Endothelial cell of umbilical vein (primary cell): Measurements from ENCODE around the gene CEBPG. TPM values are rescaled to one million over a fixed set of nuclear protein-coding genes. Genes with fewer than 3 reads are reported as not detected.

ENCODE experiments used
- BruUV-seq: library from RNA; stranded (reverse); fragments of 400-500 nt; replicated peaks from 2 replicates; lab custom pipeline; 2021; lab: Mats Ljungman, UMichigan
- CTCF ChIA-PET: fragments of 300-600, 350-600 bp; sonication (Branson Sonifier 250); formaldehyde crosslinking; loops from one replicate; lab custom pipeline; 2021; ENCODE audit warnings: antibody characterized with exemption, inconsistent platforms; lab: Charles Lee
- POLR2A ChIA-PET: fragments of 300-600, 350-600 bp; sonication (Branson Sonifier 250); formaldehyde crosslinking; loops from one replicate; lab custom pipeline; 2021; ENCODE audit warnings: antibody characterized with exemption, inconsistent platforms; lab: Charles Lee
- DNase-seq: peaks from one replicate; pipeline ENCODE4 v3.0.0-alpha.2; 2011; ENCODE audit warnings: low read depth, low spot score
- FAIRE-seq: peaks from 2 replicates; lab custom pipeline; 2011; peaks lifted over from hg19 to GRCh38; lab: Jason Lieb, UNC
- H2AFZ ChIP-seq: 2 replicates; pipeline ENCODE4 v1.6.0; 2012; ENCODE audit warnings: low read depth, low read length, control low read depth, inconsistent platforms
- H3K27ac ChIP-seq: 2 replicates; pipeline ENCODE4 v1.5.1; 2011; ENCODE audit warnings: low read depth, mild to moderate bottlenecking, control low read depth, low read length, moderate library complexity; ENCODE audit not compliant: insufficient read depth
- H3K27me3 ChIP-seq, 2 experiments: 2 replicates each; pipeline versions ENCODE4 v1.6.0 to v1.6.1; 2011; ENCODE audit warnings: low read length in 2 of 2, mixed read lengths in 1 of 2; ENCODE audit not compliant: control insufficient read depth in 2 of 2, insufficient read depth in 2 of 2
- H3K36me3 ChIP-seq, 2 experiments: 2 replicates in 1 of 2; 3 replicates in 1 of 2; pipeline ENCODE4 v1.5.1; 2011; ENCODE audit warnings: low read length in 2 of 2, mild to moderate bottlenecking in 1 of 2, moderate library complexity in 1 of 2; ENCODE audit not compliant: control insufficient read depth in 2 of 2, insufficient read depth in 2 of 2; ENCODE audit errors: extremely low read depth in 1 of 2
- H3K4me1 ChIP-seq: 3 replicates; pipeline ENCODE4 v1.5.1; 2011; ENCODE audit warnings: mild to moderate bottlenecking, low read length; ENCODE audit not compliant: control insufficient read depth, insufficient read depth; ENCODE audit errors: extremely low read depth
- H3K4me2 ChIP-seq: 2 replicates; pipeline ENCODE4 v1.6.1; 2011; ENCODE audit warnings: low read length, control low read depth, mixed read lengths; ENCODE audit not compliant: insufficient read depth
- H3K4me3 ChIP-seq, 3 experiments: fragments of 200-600 bp in 1 of 3; sonication (generic), shearing (Covaris generic) in 1 of 3; replicated peaks in 1 of 3; 2 replicates each; pipeline ENCODE4 v1.5.1; 2011 to 2016; ENCODE audit warnings: control low read depth in 3 of 3, low read length in 3 of 3, mild to moderate bottlenecking in 2 of 3, inconsistent platforms in 1 of 3, low read depth in 1 of 3, moderate library complexity in 1 of 3; ENCODE audit not compliant: insufficient read depth in 1 of 3
- H3K79me2 ChIP-seq: 2 replicates; pipeline ENCODE4 v1.6.0; 2012; ENCODE audit warnings: low read length, inconsistent platforms; ENCODE audit not compliant: control insufficient read depth, insufficient read depth
- H3K9ac ChIP-seq: replicated peaks from 2 replicates; pipeline ENCODE3; 2011; ENCODE audit warnings: low read length, control low read depth; ENCODE audit not compliant: insufficient read depth; ENCODE audit errors: extremely low read depth
- H3K9me1 ChIP-seq: replicated peaks from 3 replicates; pipeline ENCODE4 v1.6.0; 2011; ENCODE audit warnings: mild to moderate bottlenecking, low read length; ENCODE audit not compliant: control insufficient read depth, insufficient read depth; ENCODE audit errors: extremely low read depth
- H3K9me3 ChIP-seq: replicated peaks from 2 replicates; pipeline ENCODE4 v1.5.1; 2012; ENCODE audit warnings: low read length, inconsistent platforms; ENCODE audit not compliant: control insufficient read depth, insufficient read depth
- H4K20me1 ChIP-seq: replicated peaks from 2 replicates; pipeline ENCODE3; 2011; ENCODE audit warnings: mild to moderate bottlenecking, low read length; ENCODE audit not compliant: control insufficient read depth, insufficient read depth; ENCODE audit errors: extremely low read depth
- CTCF ChIP-seq, 2 donors: IDR thresholded peaks; 1 replicate in 1 of 2; 2 replicates in 1 of 2; pipeline ENCODE4 v1.5.1; 2011; ENCODE audit warnings: low read length in 2 of 2, mild to moderate bottlenecking in 2 of 2, moderate library complexity in 2 of 2, control low read depth in 1 of 2, inconsistent platforms in 1 of 2, low read depth in 1 of 2; ENCODE audit not compliant: insufficient read depth in 1 of 2; ENCODE audit errors: extremely low read depth in 1 of 2
- EZH2 ChIP-seq: IDR thresholded peaks from 2 replicates; pipeline ENCODE4 v1.6.1; 2012; ENCODE audit warnings: borderline replicate concordance, low read depth, mild to moderate bottlenecking, moderate library complexity, low read length, inconsistent platforms; ENCODE audit not compliant: severe bottlenecking
- FOS ChIP-seq: IDR thresholded peaks from 2 replicates; pipeline ENCODE4 v1.6.1; 2011; ENCODE audit warnings: mild to moderate bottlenecking, low read length, moderate library complexity, borderline replicate concordance; ENCODE audit not compliant: insufficient read depth
- GATA2 ChIP-seq: IDR thresholded peaks from 2 replicates; pipeline ENCODE4 v1.7.0; 2011; ENCODE audit warnings: low read depth, mild to moderate bottlenecking, moderate library complexity, mixed read lengths, low read length; ENCODE audit not compliant: insufficient read length, insufficient read depth
- JUN ChIP-seq: IDR thresholded peaks from 2 replicates; pipeline ENCODE4 v1.6.1; 2011; ENCODE audit warnings: borderline replicate concordance, low read depth; ENCODE audit not compliant: insufficient read length, insufficient read depth
- MAX ChIP-seq: IDR thresholded peaks from 2 replicates; pipeline ENCODE4 v1.6.1; 2011; ENCODE audit not compliant: insufficient read depth, insufficient read length
- MYC ChIP-seq: IDR thresholded peaks from one replicate; pipeline ENCODE4 v1.6.1; 2011; ENCODE audit warnings: mild to moderate bottlenecking, low read depth, low read length
- POLR2A ChIP-seq: IDR thresholded peaks from 2 replicates; pipeline ENCODE4 v1.6.1; 2012; ENCODE audit warnings: low read depth, mild to moderate bottlenecking, control low read depth, low read length
- POLR2AphosphoS5 ChIP-seq: IDR thresholded peaks from 2 replicates; pipeline ENCODE4 v1.6.1; 2012; ENCODE audit warnings: low read depth, mild to moderate bottlenecking, control low read depth, low read length, moderate library complexity; ENCODE audit not compliant: insufficient read depth
- dilution Hi-C: fragments of 300-500 bp; cut with MboI; formaldehyde crosslinking; loops from one replicate; pipeline ENCODE4 v1.15.0; 2019; ENCODE audit warnings: low sequenced_read_pairs; ENCODE audit not compliant: extremely low pct_ligation_motif_present
- intact Hi-C: fragments of 100-400 bp; cut with micrococcal nuclease; formaldehyde crosslinking; loops from one replicate; pipeline ENCODE4 v1.10.0; 2022
- polyA plus RNA-seq, 4 experiments: library from polyadenylated mRNA; depleted of rRNA in 3 of 4; stranded (reverse) in 3 of 4; unstranded in 1 of 4; fragments of >200 nt; gene quantifications; 2 replicates each; pipeline versions ENCODE4 v1.2.1 to v1.2.3, GENCODE V29; 2011 to 2012; ENCODE audit warnings: missing spikeins in 1 of 4
- total RNA-seq: library from RNA; stranded (reverse); gene quantifications from 2 replicates; pipeline ENCODE4 v1.2.3, GENCODE V29; 2021

CEBPG gene
- total and polyA plus RNA-seq, 2 donors (not counting 3 experiments of a cell fraction or from before 2014, with no cell fraction given), result 10.2 to 24.6 TPM

DNA sequence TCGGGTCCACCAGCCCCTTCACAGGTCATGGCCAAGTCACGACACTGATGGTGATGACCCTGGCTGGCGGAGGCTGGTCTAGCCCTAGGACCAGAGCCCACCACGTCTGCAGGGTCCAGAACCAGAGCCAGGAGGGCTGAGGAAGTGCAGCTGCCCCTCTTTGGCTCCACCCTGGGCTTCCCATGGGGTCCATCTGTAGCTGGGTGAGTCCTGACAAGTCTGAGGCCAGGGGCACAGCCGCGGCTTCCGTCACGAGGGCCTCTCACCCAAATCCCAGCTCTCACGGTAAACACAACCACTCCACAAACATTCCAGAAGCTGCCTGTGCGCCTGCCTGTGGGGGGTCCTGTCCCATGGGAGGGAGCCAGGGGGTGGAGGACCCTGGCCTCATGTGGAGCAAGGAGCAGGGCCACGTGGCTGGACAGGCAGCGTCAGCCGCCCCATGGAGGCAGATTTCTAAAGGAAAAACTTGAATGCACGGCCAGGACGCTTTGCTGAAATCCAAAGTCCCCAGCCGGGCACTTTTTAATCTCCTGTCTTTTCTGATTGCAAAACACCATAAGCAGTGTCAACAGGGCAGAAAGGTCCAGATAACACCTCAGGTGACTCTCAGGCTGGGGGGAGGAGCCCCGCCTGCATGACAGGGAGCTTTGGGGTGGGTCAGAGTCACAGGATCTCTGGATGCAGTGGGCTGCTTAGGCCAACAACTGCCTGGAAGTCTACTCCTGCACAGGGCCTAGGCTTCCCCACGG, 29.9 kb downstream of the CEBPG start:
- no peak for FAIRE-seq
- Histone ChIP-seq H3K36me3 (no peaks in the 10 kb centered on the region), H3K79me2 (no peaks in the 10 kb centered on the region), H4K20me1 (no peaks in the 10 kb centered on the region), H3K9me3 (no peaks in the 10 kb centered on the region), H3K27ac (no peak overlapping the region), H2AFZ (no peak overlapping the region), H3K4me2 (no peak overlapping the region), H3K4me3 (no peak overlapping the region), H3K9ac (no peak overlapping the region), H3K4me1 (no peaks in the 10 kb centered on the region), H3K27me3 (no peaks in the 10 kb centered on the region), H3K9me1 (no peaks in the 10 kb centered on the region)
- CTCF ChIA-PET, result interaction anchor here (4.1 to 5.9 kb wide), 2 partner anchors 12 to 165 kb away, joined by 24 to 181 read pairs; no protein-coding TSS in a partner anchor
- intact Hi-C loops (no loop called here), dilution Hi-C loops (no loop called here)
- DNase-seq, result no peak
- POLR2A ChIA-PET, result no interaction called here
- no TSS peak for BruUV-seq
- no peak for TF ChIP-seq GATA2
- no peak for TF ChIP-seq JUN
- TF ChIP-seq FOS, result no peak
- no peak for TF ChIP-seq CTCF (IDR thresholded peaks at IDR 0.05; ENCODE audit: extremely low read depth in 1 of 2, insufficient read depth in 1 of 2, low read depth in 1 of 2, low read length in 2 of 2)
- no peak for TF ChIP-seq POLR2A
- no peak for TF ChIP-seq MYC
- no peak for TF ChIP-seq POLR2AphosphoS5
- no peak for TF ChIP-seq EZH2
- TF ChIP-seq MAX, result no peak
